Thyroid gland (tissue), 4 donors: ENCODE data around the gene USP13.

Source experiments
- CTCF ChIP-seq, 6 experiments: fragments of 200-600 bp in 3 of 6; fragments of 450-650 bp in 3 of 6; sonication (generic) in 3 of 6; IDR thresholded peaks; one replicate each; pipeline ENCODE4 v1.5.1; 2016 to 2019; ENCODE audit warnings: antibody characterized with exemption in 6 of 6, mild to moderate bottlenecking in 2 of 6, inconsistent platforms in 1 of 6, moderate library complexity in 1 of 6
- POLR2A ChIP-seq, 2 donors: fragments of 450-650 bp; IDR thresholded peaks; one replicate each; pipeline ENCODE4 v1.6.1; 2017; ENCODE audit warnings: antibody characterized with exemption in 2 of 2, mild to moderate bottlenecking in 2 of 2, moderate library complexity in 1 of 2

DNA sequence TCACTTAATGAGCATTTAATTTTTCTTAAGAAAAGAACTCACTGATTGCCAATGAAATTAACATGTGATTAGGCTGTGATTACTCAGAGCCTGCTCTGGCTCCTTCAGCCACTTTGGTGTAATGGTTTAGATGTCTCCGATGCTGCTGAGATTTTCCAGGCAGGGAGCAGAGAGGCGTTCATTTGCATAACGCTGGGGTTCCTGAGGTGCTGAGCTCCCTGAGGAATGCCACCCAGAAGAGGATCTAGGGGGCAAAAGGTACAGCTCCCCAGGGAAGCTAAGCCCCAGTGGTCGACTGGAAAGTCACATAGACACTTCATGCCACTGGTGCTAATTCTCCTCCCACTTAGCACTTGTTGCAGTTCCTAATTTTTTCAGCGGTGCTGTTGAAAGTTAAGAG is 119.5 kb downstream of the USP13 start:
- no peak for TF ChIP-seq POLR2A (IDR thresholded peaks at IDR 0.05)
- TF ChIP-seq CTCF (IDR thresholded peaks at IDR 0.05), result no peak
